HG03097 (cell line): ENCODE results near the gene TMEM37.

ENCODE experiments used
- ATAC-seq: cut with Tn5 transposase; IDR thresholded peaks from one replicate; pipeline ENCODE4 v1.9.1; 2021; ENCODE audit not compliant: unreplicated experiment, low FRiP score

TMEM37 gene

DNA sequence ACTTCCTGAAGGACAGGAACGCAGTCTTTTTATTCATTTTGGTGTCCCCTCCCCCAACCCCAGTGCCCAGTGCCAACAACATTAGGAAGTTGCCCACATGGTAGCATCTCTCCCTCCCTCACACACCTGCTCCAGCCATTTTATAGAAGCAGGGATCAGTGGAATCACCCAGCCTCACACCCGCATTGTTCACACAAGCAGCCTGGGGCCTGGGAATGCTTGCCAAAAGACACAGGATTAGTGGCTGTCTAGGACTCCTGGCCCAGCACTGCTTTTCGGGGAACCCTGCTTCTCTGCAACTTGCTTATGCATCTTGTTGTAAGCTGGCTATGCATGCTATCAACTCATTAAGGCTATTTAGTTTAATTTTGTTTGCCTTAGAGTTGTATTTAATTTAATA lies 17.9 kb downstream of the TMEM37 start:
- ATAC-seq = no peak

DNA sequence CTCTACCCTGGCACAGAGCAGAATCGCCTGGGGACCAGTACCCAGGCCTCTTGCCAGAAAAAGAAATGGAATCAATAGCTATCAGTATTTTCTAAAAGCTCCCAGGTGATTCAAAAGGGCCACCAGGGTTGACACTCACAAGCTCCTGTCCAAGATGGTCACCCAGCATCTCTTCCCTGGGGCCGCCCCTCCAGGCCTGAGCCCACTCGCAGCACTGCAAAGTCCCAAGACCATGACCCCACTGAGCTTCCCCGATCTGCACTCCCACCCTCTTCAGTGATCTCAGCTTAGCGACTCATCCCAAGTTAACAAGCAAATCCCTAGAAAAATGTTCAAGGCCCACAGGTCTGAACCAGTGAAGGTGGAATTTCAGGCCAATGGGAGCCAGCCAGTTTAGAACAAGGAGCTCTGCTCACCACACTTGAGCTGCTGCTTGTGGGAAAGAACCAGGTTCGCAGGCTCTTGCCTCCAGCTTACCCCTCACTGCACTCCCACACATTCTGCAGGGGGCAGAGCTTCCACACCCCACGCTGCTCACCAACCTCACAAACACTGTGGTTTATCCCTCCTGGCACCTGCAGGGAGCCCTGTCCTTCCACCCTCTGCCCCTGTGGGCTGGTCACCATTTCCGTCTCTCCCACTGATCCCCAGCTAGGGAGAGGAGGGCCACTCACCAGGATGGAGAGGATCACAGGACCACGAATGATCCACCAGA lies 19.8 kb downstream of the TMEM37 start:
- no peak for ATAC-seq

DNA sequence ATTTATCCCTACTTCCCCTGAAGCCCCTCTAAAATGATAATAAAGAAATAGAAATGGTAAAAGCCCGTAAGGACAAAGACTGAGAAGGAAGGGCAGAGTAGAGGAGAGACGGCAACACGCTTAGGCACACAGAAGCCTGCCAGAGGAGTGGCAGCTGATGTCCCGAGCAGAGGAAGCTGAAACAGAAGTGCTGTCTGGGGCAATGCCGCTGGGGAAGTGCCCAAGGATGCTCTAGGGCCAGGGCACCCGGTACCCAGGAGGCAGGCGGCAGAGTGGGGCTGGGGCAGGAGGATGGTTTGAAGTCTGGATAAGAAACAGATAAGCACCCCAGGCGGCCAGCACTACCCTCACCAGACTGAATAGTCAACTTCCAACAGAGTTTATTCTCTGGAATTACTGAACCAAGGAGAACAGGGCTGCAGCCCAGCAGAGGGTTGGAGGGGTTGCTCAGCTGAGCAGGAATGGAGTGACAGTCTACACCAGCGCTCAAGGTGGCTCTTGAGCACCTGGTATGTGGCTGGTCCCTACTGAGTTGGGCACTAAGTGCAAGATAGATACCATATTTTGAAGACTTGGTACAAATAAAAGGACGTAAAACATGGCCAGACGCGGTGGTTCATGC lies 22.4 kb downstream of the TMEM37 start:
- ATAC-seq = no peak

DNA sequence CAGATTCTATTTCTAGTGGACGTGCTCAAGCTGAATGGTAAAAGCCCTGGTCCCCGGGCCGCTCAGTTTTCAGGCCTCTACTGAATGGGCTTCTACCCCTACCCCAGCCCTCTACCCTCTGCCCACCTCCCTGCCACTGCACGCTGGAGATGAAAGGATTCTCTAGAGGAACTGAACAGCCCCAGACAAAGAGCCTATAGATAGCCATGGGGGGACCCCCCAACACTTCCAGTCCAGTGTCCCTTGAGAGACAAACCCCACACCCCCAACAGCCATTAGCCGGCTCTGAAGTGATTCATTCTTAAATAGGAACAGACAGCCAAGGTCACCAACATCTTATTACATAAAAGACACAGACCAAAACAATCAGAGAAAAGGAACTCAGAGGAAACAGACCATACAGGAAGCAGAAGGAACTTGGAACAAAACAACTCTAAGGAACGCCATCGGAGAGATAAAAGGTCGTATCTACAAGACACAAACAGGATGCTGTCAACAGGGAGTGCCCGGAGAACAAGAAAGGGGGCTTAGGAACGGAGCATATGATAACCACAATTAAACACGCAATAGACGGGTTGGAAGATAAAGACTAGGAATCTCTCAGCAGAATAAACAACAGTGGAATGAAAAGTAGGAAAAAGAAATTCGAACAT lies 23.5 kb downstream of the TMEM37 start:
- no peak for ATAC-seq

DNA sequence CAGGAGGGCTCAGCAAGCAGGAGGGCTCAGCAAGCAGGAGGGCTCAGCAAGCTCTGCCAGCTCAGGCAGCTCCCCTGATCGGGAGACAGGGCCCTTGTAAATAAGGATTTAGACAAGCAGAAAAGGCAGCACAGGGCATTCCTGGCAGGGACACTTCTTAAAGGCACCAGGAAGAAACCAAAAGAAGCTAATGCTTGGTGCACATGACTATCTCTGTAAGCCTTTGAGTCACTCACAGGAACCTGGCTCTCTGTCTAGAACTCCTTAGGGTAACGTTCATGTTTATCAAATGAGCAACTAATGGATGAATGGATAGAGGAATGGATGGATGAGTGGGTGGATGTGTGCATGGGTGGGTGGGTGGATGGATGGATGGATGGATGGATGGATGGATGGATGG lies 28.4 kb downstream of the TMEM37 start:
- ATAC-seq = no peak

DNA sequence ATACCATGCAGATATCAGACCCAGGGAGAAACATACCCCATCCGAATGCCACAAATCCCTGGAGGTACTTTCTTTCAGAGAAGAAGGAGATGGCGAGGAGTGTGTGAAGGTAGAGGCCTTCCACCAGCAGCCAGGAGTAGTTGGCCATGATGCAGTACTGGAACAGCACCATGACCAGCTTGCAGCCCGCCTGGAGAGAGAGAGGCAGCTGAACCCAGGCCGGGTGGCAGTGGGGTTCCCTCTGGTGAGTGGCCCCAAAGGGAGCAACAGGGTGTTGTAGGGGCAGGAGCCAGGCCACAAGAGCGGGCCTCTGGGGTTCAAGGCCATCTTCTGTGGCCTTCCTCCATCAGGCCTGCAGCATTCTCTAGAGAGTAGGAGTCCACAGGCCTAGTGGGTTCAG lies 30.2 kb downstream of the TMEM37 start:
- no peak for ATAC-seq

DNA sequence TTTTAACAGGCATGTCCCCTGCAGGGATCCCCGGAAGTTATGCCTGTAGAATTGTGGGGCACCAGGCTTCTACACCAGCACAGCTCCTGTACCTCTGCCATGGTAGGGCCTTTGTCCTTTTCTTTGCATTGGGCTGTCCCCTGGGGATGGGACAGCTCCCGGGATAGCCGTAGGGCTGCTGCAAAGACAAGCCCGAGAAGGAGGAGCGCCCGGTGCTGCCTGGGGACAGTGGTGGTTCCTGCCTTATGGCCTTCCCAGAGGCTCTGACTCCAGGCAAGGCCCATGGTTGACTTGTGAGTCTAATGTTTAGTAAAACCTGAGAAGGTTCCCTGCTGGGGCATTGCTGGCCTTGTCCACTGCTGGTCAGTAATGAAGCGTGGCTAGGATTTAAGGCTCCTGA lies 30.9 kb downstream of the TMEM37 start:
- no peak for ATAC-seq

DNA sequence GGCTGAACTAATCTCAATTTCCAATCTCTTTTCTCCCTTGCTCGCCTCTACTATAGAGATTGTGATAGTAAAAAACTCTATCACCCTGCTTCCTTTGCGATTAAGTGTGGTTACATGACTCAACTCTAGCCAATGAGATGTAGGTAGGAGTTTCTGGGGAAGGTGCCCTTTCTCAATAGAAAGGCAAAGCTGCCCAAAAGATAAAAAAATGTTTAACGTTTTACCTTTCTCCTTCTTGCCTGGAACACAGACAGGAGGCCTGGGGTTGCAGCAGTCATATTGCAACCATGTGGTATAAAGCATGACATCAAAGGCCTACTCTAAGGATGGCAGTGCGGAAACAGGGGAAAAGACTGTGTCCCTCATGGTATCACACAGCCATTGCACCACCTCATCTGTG lies 31.5 kb downstream of the TMEM37 start:
- no peak for ATAC-seq

DNA sequence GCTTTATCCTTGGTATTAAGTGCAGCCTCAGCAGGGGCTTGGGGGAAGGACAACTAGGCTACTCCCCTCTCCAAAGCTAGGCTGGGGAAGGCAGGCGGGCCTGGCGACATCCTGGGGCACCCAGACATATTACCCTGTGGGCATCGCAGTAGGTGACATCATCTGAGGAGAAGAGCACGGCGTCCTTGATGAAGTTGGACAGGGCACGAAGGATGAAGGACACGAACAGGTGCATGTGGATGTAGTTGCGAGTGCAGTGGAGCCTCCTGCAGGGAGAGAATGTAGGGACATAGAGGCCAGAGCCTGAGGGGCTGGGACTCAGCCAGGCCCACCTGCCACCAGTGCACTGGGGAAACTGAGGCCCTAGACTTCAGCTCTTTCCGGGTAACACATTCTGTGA lies 32.3 kb downstream of the TMEM37 start:
- no peak for ATAC-seq

DNA sequence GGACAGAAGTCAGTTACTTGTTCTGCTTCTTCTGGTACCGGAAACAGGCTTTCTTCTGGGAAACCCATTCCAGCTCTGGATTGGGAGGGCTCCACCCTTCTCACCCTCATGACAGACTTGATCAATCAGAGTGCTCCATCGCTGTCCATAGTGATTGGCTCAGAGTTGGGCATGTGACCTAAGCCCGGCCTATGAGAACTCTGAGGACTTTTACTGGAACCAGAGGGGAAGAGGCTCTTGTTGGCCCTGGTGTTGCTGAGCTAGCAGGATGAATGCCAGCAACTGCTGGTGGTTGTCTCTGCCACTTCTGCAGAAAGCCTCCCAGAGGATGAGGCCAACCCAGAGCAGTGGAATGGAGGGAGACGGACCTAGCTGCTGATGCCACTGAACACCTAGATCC lies 33.3 kb downstream of the TMEM37 start:
- no peak for ATAC-seq

DNA sequence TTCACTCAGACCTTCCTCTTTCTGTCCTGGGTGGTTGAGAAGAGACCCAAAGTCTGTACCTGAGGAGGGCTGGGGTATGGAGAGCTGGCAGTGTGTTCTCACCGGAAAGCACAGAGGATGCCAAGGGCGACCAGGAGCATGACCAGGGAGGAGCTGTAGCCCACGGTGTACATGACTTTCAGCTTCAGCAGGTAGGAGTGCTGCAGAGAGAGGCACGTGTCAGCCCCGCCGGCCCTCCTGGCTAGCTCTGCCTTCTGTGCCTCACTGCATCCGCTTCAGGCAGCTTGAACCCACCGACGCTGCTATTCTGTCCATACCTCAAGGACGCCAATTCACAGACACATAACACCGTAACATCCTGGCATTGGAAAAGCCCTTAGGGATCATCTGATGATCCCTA lies 34.0 kb downstream of the TMEM37 start:
- no peak for ATAC-seq

DNA sequence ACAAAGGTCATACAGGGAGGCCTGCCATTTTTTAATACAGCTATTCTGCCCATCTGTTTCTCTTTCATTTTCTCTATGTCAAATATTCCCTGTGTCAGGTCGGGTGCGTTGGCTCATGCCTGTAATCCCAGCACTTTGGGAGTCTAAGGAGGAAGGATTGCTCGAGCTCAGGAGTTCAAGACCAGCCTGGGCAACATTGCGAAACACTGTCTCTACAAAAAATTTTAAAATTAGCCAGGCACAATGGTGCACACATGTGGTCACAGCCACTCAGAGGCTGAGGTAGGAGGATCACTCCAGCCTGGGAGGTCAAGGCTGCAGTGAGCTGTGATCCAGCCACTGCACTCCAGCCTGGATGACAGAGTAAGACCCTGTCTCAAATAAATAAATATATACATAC lies 34.7 kb downstream of the TMEM37 start:
- ATAC-seq = no peak

DNA sequence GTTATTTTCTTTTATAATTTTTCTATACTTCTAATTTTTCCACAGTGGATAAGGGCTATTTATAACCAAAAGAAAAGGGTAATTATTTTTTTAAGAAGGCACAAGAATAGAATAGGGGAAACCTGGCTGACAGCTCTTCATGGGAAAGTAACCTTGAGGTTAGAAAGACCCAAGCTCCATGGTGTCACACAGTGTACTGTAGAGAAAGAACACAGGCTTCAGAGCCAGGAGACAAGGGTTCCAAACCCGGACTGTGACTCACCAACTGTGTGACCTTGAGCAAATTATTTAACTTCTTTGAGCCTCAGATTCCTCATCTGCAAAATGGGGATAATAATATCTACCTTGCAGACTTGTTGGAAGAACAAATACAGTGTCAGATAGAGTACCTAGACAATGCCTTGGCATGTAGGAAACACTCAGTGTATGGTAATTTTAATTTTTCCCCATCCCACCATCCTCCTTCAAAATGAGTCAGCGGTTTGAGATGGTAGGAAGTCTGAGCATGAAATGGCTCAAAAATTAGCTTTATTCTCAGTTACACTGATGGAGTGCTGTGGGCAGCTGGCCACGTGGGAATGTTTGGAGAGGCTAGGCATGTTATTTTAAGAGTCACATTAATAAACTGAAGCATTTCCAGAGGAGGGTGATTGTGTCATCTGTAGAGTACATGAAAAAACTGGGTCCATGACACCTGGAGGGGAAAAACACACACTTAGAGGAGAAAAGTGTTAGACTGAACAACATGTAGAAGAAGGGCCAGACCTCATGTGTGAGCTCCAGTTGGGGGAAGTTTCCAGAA lies 36.7 kb downstream of the TMEM37 start:
- ATAC-seq = no peak

DNA sequence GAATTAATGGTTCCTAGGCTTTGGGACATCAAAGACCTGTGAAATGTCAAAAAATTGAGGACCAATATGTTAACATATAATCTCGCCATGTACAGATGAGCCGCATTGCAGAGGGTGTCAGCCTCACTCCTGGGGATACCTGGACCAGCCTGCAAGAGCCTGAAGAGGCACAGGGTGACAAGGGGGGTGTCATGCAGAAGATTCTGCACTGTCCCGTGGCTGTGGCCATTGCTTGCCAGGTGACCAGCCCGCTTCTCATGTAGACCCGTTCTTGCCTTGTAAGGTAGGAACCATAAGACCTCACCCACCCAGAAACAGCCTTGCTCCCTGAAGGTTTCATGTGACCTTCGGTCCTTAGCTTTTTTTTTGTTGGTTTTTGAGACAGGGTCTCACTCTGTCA lies 37.5 kb downstream of the TMEM37 start:
- ATAC-seq = no peak

DNA sequence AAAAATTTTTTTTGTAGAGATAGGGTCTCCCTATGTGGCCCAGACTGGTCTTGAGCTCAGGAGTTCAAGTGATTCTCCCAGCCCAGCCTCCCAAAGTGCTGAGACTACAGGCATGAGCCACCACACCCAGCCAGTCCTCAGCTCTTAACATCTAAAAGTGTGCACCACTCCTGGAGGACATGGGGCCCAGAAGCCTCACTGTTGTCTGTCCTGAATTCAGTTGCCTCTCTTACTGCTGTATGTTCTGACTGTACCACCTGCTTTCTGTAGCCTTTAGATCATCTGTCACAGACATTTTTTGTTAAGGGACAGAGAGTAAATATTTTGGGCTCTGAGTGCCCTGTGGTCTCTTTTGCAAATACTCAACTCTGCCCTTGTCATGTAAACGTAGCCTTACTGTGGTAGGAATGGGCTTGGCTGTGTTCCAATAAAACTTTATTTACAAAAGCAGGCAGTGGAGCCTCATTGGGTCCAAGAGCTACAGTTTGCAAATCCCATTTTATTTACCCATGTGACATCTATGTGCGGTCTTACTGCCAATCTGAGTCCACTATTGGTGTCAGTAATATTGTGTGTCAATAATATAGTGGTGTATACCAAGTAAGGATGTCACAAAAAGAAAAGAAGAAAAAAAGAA lies 38.1 kb downstream of the TMEM37 start:
- no peak for ATAC-seq

DNA sequence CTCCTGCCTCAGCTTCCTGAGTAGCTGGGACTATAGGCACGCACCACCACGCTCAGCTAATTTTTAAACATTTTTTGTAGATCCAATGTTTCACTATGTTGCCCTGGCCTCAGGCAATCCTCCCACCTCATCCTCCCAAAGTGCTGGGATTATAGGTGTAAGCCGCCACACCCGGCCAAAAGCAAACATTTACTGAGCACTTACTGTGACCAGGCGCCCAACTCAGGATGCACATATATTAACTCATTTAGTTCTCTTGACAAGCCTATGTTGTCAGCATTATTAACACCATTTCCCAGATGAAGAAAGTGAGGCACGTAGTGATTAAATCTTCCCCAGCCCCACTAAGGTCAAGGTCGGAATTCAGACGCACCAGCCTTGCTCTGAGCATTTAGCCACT lies 41.1 kb downstream of the TMEM37 start:
- no peak for ATAC-seq

DNA sequence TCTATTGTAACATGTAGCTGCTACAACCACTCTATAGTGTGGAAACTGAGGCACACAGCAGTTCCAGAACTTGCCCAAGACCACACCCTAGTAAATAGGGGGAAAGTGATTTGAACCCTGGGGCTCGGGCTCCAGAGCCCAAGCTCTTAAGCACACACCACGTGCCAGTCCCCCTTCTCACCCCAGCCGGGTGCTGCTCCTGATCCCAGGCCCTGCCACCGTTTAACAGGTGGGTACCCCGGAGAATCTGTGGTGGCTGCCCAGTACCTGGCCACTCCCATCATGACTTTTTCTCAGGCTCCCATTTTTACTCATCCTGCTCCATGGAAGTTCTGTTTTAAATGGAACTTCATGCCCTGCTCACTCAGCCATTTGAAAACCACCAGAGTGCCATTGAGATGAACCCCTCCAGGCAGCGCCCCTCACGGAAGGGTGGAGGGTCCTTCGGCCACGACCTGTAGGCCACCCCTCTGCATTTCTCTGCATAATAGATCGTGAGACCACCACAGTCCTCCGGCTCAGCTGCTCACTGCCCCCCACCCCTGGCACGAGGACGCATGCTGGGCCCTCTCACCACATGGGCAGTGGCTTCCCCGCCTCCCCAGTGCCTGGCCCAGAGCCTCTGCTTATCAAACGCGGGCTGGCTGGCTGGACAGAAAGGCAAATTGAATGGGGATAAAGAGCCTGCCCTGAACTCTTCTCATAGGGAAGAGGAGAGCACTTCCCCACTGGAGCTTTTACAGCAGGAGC lies 42.1 kb downstream of the TMEM37 start:
- ATAC-seq = no peak

DNA sequence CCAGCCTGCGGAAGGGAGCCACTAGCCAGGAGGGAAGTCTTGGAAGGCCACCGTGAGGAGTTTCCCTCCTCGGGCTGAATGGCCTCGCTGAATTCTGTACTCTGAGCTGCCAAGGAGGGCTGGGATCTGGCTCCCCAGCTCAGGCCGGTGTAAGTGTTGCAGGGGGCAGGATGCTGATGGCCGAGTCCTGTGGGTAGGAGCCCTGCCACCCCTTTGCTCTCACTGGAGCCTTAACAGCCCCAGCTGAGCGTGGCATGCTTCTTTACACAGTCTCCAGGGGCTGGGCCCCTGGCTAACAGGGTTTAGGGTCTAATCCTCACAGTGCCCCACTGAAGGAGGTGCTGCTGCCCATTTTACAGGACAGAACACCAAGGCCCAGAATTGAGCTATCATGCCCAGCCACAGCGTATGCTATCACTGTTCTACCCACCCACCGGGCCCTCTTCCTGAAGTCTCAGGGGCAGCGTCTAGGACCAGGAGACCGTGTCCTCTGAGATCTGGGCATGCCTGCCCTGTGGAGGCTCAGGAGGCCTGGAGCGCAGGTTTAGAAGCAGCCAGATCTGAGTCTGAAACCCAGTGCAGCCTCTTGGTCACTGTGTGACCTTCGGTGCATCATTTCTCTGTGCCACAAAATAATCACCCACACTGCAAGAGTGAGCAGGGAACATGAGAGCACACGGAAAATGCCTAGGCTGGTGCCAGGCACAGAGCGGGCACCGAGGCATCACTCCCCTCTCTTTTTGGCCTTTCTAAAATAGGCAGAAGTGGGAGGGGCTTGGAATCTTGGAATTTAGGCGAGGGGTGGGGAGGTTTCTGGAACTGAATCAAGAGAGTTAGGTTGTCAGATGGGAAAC lies 42.9 kb downstream of the TMEM37 start:
- no peak for ATAC-seq

DNA sequence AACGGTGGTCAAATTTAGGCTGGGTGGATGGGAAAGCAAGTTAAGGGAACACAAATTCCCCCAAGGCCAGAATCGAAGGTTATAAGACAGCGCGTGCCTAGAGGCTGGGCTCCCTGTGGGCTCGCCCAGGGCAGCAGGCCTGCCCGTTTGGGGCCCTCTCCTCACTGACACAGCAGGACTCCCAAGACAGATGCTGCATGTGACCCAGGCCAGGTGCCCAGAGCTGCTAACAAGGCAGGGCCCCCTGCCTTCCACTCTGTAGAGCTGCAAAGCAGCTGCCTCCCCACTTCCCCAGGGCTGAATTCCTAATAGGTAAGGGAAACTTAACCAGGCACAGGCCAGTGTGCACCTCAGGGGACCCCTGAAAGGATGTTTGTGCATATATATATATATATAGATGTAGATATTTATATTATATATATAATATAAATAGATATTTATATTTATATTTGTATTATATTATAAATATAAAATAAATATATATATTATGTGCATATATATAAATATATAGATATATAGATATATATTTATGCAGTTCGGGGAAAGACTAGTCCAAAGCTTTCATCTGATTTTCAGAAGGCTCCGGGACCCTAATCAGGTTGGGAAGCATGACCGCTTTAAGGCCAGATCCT lies 43.7 kb downstream of the TMEM37 start:
- no peak for ATAC-seq
